Stomach (tissue), 4 donors: ENCODE data around the gene SULF2.

ENCODE experiments used
- CTCF ChIP-seq, 7 experiments: fragments of 450-650 bp in 4 of 7; fragments of 200-600 bp in 3 of 7; sonication (generic) in 3 of 7; IDR thresholded peaks; one replicate each; pipeline ENCODE4 v1.5.1; 2016 to 2019; ENCODE audit warnings: antibody characterized with exemption in 7 of 7, control low read depth in 2 of 7, mild to moderate bottlenecking in 1 of 7
- EP300 ChIP-seq: sonication (generic); formaldehyde crosslinking; IDR thresholded peaks from one replicate; pipeline ENCODE4 v1.6.1; 2017; ENCODE audit warnings: antibody characterized with exemption
- POLR2A ChIP-seq, 4 donors: fragments of 450-650 bp; IDR thresholded peaks; one replicate each; pipeline ENCODE4 v1.6.1; 2016; ENCODE audit warnings: antibody characterized with exemption in 4 of 4, control low read depth in 2 of 4, mild to moderate bottlenecking in 1 of 4, moderate library complexity in 1 of 4

- TF ChIP-seq POLR2A (IDR thresholded peaks at IDR 0.05) (no peak), CTCF (IDR thresholded peaks at IDR 0.05) (no peak), EP300 (no peak)
These were observed 29.5 kb upstream of the SULF2 start for GRCh38 chr20:47814632-47815415.
